GM18861 (cell line): ENCODE results near the gene ADGRA1.
"Not testable (repeated sequence)": the region's sequence is repeated elsewhere in the genome, so short reads cannot be mapped to it uniquely, and the experiment has no call there.

ENCODE experiments used
- ATAC-seq: cut with Tn5 transposase; IDR thresholded peaks from one replicate; pipeline ENCODE4 v1.9.1; 2021; ENCODE audit not compliant: unreplicated experiment

ADGRA1 gene

DNA sequence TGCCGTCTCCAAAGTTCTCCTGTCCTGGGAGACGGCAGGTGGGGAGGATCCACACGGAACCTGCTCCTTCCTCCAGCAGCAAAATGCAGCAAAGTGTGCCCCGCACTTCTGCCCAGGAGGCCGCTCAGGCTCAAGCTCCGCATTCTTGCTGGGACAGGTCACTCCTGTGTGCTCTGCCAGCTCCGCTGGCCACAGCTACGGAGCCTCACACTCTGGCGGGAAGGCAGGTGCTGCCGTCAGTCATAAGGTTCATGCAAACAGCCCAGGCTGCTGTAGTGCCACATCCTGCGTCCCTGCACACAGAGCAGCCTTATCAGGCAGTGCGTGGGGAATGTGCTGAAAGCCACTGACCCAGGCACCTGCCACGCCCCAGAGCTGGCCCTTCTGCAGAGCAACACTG is 22.4 kb downstream of the ADGRA1 start:
- ATAC-seq: no peak

DNA sequence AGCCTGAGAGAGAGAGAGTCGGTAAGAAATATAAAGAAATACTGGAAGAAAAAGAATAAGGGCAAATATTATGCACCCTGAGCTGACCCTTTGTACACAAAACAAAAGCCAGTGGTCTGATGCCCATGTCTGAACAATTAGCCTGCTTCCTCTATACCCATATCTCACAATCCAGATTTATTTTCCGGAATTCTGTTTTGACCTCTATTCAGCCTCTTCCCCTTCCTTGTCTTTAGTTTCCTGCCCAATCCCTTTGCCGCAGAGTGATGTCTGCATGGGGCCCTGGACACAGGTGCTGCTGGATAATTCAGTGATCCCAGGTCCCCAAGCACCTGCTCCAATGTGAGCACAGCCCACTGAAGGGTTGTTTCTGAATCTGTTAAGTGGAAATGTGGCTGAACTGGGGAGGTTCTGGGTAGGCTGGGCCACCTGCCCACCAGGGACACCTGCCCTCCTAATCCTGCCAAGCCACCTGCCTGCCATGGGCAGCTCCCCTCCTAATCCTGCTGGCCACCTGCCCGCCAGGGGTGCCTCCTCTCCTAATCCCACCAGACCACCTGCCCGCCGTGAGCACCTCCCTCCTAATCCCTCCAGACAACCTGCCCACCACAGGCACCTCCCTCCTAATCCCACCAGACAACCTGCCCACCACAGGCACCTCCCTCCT is 23.0 kb downstream of the ADGRA1 start:
- no peak for ATAC-seq

DNA sequence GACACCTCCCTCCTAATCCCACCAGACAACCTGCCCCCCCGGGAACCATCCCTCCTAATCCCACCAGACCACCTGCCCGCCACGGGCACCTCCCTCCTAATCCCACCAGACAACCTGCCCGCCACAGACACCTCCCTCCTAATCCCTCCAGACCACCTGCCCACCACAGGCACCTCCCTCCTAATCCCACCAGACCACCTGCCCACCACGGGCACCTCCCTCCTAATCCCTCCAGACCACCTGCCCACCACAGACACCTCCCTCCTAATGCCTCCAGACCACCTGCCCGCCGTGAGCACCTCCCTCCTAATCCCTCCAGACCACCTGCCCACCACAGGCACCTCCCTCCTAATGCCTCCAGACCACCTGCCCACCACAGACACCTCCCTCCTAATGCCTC is 23.9 kb downstream of the ADGRA1 start:
- ATAC-seq: not testable (repeated sequence)

DNA sequence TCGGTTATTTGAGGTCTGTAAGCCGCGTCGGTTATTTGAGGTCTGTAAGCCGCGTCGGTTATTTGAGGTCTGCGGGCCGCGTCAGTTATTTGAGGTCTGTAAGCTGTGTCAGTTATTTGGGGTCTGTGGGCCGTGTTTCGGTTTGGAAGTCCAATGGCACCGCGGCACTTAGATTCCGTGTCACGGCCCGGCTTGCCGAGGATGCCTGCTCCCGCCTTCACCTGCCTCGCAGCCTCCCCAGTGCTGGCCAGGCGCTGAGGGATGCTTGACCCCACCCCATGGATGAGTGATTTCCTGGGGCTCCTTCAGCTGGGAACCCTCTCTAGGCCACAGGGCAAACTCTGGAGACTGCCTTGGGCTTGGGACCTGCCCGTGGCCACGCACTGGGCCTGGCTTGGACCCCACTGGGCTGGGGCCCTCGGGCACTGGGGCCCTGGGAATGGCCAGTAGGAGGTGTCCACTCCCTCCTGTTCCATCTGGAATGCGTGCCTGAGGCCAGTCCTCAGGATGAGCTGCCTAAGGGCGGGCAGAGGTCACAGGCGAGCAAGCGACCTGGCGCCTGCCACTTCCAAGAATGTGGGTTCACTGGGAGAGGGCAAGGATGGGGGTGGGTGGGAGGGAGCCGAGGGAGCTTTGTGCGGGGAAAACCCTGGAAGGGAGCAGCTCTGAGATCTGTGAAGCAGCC is 25.6 kb downstream of the ADGRA1 start:
- ATAC-seq: no peak

DNA sequence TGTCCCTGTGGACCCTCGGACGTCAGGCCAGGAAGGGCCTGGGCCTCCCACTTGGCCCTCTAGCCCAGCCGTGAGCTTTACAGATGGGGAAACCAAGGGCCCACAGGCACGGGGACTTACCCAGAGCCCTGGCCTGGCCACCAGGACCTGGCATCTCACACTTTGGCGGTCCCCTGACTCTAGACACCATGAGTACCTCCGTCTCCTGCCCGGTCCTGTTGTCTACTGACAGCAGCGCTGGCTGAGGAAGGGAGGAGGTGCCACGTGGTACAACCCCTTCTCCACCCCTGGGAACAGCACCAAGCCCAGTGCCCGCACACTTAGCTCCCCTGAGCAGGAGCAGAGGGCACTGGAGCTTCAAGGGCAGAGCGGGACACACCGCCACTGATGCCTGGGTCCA is 26.1 kb downstream of the ADGRA1 start:
- no peak for ATAC-seq

DNA sequence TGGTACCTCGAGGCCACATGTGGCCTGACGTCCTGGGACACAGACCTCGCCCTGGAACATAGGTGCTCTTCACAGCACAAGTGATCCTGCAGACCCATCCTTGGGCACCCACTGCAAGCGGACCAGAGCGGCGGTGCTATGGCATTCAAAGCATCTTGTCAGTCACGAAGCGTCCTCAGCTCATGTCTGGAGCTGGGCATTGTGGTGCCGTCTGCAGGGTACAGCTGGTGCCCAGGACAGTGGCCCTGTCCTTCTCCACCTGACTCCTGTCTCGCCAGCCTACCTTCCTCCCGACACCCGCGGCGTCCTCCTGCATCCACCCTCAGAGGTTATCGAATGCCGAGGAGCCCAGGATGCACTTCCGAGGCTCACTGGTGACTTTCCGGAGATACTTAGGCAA is 26.5 kb downstream of the ADGRA1 start:
- no peak for ATAC-seq

DNA sequence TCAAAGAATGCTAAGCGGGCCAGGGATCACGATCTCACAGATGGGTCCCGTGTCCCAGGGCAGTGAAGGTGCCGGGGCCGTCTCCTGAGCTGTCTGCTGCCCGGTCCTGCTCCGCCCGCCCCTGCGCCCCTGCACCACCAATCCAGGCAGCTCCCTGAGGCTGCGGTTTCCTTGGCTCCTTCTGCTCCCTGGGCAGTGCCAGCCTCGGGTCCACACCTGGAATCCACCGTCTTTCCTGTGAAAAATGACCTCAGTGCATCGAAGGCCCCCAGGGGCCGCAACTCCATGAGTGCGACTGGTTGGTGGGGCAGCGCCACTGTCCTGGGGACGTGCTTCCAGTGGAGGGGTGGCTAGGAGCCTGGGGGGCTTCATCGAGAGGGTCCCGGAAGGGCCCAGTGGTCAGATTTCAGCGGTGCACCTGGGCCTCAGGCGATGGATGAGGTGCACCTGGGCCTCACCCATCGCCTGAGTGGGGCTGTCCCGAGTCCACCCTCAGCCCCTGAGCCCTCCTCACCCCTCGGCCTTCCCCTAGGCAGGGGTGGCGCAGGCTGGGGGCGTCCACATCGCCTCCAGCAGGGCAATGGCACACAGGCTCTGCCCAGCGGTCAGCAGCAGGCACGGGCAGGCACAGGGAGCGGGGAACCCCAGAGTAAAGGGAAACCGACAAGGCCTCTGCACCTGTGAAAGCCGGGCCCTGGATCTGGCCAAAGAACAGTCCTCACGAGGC is 27.2 kb downstream of the ADGRA1 start:
- no peak for ATAC-seq

DNA sequence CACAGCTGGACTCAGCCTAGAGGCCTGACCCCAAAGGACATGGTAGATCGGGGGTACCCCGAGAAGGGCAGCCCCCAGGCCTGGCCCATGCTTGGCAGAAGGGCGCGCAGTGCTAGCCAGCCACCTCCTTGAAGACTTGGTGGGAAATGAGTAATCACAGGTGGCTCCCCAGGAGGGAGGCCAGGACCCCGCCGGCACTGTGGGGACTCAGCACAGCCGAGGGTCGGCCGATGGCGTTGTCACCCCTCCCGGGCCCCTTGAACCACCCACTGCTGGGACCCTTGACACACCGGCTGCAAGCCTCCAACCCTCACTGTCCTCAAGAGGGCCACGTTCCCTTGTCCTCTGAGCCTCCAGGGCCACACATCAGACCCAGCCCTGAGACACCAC is 27.7 kb downstream of the ADGRA1 start:
- no peak for ATAC-seq

DNA sequence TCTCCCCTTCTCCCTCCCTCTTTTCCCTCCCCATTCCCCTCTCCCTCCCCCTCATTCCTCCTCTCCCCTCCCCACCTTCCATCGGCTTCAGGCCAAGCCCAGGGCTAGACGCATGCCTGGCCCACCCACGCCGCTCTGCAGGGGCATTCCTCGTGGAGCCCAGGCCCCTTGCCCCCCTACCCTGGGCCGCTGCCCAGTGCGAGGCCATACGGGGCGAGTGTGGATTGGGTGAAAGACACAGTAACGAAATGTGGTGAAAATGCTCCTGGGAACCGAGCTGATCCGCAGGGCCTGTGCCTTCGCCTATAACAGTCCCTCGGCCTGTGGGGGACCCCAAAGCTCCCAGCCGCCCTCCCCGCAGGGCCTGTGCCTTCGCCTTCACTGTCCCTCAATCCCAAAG is 28.3 kb downstream of the ADGRA1 start:
- no peak for ATAC-seq

DNA sequence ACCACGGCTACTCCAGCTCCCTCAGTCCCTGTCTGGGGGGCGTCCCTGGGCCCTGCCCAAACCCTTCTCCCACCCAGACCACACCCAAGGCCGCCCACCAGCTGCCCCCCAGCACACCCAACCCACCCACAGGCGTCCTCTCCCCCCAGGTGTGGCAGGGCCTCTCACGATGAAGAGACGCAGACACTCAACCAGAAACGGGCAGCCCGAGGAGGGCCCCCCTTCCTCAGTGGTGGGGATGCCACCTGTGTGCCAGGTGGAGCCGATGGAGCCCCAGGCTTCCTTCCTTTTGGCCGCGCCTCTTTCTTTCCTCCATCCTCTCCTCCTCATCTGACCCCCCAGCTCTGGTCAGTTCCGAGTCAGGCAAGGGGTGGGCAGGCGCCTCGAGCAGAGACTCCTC is 28.7 kb downstream of the ADGRA1 start:
- ATAC-seq: no peak

DNA sequence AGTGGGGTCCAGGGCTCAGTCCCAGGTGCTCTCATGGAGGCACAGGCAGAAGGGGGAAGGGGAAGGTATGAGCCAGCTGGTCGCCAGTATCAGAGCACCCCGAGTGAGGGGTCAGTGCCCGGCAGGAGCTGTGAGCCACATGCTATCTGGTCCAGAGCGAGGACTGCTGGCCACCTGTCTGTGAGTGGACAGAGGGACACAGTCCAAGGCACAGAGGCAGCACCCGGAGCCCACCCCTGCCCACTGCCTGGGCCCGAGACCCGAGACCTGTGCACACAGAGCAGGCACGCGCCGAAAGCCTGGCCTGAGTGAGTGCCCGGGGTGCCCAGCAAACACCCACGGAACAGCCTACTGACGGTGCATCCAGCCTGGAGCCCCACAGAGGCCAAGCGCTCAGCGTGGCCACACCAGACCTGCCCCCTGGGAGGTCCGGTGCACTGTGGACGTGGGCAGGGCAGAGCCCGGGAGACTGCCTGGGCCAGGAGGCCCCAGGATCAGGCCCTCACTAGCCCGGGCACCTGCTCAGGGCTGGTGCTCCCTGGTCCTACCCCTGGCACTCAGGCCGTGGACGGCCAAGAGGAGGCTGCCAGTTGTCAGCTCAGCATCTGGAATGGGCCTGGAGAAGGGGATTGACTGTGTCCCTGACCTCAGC is 29.4 kb downstream of the ADGRA1 start:
- ATAC-seq: no peak

DNA sequence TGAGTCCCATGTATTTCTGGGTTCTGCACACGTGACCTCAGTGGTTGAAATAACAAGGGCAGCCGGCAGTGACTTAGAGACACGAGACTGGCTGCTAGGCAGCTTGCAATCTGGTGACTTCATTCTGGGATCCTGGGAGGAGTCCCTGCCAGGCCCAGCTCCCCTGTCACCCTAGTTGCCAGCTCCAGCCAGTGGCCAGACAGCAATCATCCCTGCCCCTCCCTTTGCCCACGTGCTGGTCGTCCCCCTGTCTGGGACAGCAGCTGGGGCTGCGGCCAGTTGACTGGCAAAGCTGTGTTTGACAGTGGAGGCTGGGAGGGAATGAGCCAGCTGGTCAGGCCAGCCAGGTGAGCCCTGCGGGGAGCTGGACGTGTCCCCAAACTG is 30.0 kb downstream of the ADGRA1 start:
- ATAC-seq: no peak

DNA sequence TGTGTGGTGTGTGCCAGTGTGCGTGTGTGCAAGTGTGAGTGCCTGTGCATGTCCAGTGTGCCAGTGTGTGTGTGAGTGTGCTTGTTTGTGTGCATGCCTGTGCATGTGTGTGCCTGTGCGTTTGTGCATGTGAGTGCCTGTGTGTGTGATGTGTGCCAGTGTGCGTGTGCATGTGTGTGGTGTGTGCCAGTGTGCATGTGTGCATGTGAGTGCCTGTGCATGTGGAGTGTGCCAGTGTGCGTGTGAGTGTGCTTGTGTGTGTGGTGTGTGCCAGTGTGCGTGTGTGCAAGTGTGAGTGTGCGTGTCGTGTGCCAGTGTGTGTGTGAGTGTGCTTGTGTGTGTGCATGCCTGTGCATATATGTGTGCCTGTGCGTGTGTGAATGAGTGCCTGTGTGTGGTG is 33.8 kb downstream of the ADGRA1 start:
- ATAC-seq: no peak

DNA sequence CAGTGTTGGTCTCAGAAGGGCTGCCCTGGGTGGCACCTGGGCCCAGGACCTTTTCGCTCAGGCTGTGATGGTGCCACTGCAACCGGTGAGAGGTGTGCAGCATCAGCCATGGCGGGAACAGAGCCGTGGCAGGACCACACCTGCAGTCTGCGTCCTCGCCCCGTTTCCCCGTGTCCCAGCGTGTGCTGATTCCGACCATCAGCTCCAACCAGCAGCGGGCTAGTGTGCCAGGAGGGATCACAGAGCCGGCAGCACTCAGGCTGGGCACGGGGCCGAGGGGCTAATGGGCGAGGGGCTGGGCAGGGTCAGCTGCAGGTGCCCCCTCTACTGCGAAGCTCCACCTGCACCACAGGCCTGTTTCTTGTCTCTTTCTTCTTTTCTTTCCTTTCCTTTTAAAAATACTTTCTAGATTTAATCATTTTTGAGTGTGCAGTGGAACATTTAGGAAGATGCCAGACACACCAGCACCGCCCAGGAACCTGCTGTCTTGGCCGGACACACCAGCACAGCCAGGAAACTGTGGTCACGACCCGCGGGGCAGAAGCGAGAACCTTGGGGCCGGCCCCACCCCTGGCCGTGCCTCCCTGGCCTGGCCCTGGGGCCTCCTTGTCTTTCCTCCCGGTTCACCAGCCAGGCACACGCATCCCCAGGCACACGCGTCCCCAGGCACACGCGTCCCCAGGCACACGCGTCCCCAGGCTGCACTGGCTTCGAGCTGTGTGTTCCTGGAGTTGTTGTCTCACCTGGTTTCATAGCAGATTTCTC is 34.6 kb downstream of the ADGRA1 start:
- no peak for ATAC-seq

DNA sequence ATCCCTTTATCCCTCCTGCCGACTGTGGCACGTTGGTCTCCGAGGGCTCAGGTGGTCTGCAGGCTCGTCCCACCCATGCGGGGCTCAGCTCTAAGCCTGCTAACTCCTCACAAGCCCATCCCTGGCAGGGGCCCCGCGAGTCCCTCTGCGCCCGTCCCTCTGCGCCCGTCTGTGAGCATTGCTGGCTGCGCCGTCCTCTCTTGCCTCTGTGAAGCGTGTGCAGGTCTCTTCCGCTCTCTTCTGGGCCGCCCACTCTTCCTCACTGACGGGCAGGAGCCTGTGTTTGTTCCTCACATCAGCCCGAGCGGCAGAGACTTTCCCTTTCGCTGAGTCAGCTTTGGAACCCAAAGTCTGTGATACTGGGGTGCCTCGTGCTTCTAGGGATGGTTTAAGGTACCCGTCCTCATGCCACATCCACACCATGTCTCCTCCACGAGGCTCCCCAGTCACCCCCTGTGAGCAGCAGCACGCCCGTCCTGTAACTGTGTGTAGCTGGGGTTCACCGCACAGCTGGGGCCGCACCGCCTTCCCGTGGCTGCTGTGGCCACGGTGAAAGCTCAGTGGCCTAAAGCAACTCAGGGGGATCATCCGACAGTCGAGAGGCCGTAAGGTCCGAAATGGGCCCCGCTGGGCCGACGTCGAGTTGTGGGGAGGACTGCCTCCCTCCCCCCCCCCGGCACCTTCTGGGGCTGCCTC is 35.5 kb downstream of the ADGRA1 start:
- no peak for ATAC-seq

DNA sequence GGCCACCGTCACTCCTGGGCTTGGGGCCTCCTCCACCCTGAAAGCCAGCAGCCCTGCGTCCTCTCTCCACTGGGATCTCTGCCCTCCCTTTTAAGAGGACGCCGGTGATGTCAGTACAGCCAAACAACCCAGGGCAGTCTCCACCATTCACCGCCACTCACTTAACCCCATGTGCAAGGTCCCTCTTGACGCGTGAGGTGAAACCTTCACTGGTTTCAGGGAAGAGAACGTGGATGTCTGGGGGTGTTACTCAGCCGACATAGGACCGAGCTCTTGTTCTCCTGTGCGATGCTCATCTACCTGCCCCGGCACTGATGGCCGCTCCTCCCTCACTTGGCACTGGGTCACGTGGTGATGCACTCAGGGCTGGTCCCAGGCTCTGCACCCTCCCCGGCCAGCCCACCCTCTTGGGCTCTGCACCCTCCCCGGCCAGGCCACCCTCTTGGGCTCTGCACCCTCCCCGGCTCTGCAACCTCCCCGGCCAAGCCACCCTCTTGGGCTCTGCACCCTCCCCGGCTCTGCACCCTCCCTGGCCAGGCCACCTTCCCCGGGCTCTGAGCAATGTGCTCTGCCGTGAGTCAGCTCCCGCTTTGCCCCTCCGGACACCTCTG is 36.1 kb downstream of the ADGRA1 start:
- no peak for ATAC-seq

DNA sequence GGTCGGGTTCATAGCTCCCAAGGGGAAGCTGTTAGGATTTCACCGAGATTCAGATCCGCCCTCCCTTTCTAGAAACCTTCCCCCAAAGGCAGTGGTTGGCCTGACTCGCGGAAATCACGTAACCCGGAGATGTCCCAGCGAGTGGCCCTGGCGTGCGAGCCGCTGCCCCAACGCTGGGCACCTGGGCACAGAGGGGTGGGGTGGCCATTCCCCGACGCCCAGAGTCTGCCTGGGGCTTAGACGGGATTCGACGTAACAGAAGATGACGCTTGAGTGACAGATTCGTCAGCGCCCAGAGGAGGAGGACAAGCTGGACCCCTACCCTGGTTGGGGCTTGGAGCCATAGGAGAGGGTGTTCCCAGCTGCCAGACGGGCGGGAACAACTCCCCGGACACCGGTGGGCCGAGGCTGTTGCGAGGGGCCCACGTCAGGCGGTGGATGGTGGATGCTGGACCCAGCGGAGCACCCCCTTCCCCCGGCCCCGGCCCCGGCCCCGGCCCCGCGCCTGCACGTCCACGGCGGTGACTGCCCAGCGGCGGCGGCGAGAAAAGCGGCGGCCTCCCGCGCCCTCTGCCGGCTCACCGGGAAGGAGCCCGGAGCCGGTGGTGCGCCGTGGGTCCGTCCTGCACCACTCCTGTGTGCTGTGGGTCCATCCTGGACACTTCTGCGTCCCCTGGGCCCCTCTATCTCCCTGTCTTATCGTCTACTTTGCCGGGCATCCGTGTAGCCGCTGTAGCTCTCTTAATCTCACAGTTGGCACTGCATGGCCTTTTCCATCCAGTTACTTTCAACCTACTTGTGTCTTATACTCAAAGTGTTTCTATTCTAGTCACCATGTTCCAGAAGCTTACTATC is 36.9 kb downstream of the ADGRA1 start:
- no peak for ATAC-seq

DNA sequence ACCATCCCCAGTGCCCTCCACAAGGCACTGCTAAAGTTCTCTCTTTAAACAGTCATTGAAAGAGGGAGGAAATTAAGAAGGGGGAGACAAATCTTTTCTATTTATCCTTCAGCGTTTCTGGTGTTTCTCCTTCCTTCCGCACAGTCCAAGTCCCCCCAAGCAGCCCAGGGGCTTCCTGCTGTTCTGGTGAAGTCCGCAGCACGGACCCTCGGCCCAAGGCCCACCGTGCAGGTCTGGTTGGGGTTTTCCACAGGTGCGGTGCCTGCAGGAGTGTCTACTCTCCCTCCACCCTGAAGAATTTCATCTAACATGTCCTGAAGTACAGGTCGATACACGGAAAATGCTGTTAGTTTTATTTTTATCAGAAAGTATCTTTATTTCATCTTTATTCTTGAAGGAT is 38.2 kb downstream of the ADGRA1 start:
- ATAC-seq: no peak
